GM19043 (cell line): Measurements from ENCODE around the gene NPY.
"Not testable (repeated sequence)": the region's sequence is repeated elsewhere in the genome, so short reads cannot be mapped to it uniquely, and the experiment has no call there.

ENCODE experiments used
- ATAC-seq: cut with Tn5 transposase; IDR thresholded peaks from one replicate; pipeline ENCODE4 v1.9.1; 2021; ENCODE audit warnings: low read depth; ENCODE audit not compliant: unreplicated experiment

The NPY gene

DNA sequence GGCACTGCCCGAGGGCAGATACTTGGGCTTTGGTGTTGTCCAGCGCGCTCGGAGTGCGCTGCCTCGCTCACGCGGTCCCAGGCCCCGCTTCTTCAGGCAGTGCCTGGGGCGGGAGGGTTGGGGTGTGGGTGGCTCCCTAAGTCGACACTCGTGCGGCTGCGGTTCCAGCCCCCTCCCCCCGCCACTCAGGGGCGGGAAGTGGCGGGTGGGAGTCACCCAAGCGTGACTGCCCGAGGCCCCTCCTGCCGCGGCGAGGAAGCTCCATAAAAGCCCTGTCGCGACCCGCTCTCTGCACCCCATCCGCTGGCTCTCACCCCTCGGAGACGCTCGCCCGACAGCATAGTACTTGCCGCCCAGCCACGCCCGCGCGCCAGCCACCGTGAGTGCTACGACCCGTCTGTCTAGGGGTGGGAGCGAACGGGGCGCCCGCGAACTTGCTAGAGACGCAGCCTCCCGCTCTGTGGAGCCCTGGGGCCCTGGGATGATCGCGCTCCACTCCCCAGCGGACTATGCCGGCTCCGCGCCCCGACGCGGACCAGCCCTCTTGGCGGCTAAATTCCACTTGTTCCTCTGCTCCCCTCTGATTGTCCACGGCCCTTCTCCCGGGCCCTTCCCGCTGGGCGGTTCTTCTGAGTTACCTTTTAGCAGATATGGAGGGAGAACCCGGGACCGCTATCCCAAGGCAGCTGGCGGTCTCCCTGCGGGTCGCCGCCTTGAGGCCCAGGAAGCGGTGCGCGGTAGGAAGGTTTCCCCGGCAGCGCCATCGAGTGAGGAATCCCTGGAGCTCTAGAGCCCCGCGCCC is at the start of gene NPY:
TSS of gene NPY (plus strand) at position 294 of the 802 bp plus-strand sequence. CDS start 1,051 bp downstream, outside the sequence.
- ATAC-seq = no peak

- no peak for ATAC-seq
Observed at GRCh38 chr7:24239260-24239659, 44.7 kb upstream of the NPY start.

GRCh38 chr7:24241206-24241605 is 42.8 kb upstream of the NPY start:
- no peak for ATAC-seq

DNA sequence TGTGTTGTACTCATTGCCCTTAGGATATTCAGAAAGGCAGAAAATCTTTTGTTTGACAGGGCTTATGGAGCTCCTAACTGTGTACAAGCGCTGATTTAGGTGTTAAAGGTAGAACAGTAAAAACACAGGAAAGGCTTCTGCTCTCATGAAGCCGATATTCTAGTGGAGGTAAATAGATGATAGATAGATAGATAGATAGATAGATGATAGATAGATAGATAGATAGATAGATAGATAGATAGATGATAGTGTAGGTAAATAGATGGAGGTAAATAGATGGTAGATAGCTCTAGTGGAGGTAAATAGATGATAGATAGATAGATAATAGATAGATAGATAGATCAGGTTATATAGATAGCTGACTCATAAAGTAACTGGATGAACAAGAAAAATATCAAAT is 39.4 kb upstream of the NPY start:
- ATAC-seq = no peak

DNA sequence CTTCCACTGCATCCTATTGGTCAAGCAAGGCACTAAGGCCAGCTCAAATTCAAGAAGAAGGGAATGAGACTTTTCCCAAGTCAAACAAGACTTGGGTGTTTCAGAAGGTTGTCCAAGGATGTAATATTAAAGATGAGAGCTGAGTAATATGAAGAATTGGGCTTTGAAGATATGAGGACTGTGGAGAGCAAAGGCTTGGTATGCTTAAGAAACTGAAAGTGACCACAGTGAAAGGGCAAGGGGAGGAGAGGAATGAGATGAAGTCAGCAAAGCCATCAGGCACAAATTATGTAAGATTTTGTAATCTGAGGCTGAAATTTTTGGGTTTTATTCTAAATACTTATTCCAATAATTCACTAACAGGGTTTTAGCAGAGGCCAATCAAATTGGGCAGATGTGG is 38.6 kb upstream of the NPY start:
- peak; percentile 80 for ATAC-seq

GRCh38 chr7:24249266-24249665 is 34.7 kb upstream of the NPY start:
- no peak for ATAC-seq

DNA sequence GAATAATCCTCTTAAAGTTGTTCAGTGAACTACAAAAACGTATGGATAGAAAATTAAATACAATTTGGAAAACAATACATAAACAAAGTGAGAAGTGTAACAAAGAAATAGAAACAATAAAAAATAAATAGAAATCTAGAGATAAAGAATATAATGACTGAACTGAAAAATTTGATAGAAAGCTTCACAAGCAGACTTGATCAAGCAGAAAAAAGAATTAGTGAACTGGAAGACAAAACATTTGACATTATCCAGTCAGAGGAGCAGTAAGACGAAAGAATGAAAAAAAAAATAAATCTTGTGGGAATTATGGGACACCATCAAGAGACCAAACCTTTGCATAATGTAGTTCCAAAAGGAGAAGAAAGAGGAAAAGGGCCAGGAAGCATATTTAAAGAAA is 32.4 kb upstream of the NPY start:
- no peak for ATAC-seq

- no peak for ATAC-seq
Observed at GRCh38 chr7:24255139-24255538, 28.9 kb upstream of the NPY start.

DNA sequence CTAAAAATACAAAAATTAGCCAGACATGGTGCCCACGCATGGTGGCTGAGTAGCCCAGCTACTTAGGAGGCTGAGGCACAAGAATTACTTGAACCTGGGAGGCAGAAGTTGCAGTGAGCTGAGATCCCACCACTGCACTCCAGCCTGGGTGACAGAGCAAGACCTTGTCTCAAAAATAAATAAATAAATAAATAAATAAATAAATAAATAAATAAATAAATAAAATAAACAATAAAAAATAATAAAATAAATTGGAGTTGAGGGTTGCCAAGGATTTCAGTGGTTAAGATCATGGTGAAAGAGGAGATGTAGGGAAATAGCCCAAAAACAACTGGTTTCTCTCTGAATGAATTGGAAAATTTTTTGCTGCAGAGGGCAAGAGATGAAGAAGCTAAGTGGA is 25.7 kb upstream of the NPY start:
- not testable (repeated sequence) for ATAC-seq

- no peak for ATAC-seq
Observed at GRCh38 chr7:24271938-24272337, 12.1 kb upstream of the NPY start.

DNA sequence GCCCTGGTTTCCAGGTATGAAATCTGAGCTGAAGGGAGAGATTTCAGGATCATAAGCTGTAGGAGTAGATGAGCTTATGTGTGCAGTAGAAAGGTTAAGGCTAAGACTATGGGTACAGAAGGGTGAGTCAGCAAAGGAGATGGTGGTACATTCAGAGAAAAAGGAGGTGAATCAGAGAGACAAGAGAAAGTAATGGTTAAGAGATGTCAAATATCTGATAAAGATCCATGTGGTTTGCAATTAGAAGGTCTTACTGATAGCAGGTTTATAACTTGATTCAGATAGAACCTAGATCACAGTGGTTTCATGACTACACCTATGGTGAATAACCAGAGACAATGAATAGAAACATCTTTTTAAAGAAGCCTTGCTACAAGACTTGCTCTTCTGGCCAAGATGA is 4.5 kb upstream of the NPY start:
- ATAC-seq = no peak

DNA sequence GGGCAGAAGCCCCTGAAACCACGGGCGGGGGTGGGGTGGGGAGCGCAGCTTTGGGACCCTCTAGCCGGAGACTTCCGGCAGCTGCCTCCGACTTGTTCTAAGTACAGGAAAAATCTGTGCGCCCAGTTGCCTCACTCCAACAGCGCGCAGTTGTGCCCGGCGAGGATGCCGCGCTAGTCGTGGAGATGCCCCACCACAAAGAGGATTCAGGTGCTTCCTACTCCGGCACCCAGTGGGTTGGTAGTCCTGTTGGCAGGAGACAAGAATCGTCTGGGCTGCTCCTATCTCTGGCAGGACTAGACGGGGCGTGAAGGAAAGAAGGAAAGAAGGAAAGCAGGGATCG is 465 bp upstream of the NPY start:
- no peak for ATAC-seq

GRCh38 chr7:24284699-24285506 is 913 bp downstream of the NPY start:
- ATAC-seq = no peak

- peak; percentile 97 for ATAC-seq
Observed at GRCh38 chr7:24290004-24290641, 6.1 kb downstream of the NPY start.

GRCh38 chr7:24291271-24291670 is 7.3 kb downstream of the NPY start:
- no peak for ATAC-seq

- ATAC-seq = no peak
Observed at GRCh38 chr7:24297362-24297761, 13.4 kb downstream of the NPY start.

DNA sequence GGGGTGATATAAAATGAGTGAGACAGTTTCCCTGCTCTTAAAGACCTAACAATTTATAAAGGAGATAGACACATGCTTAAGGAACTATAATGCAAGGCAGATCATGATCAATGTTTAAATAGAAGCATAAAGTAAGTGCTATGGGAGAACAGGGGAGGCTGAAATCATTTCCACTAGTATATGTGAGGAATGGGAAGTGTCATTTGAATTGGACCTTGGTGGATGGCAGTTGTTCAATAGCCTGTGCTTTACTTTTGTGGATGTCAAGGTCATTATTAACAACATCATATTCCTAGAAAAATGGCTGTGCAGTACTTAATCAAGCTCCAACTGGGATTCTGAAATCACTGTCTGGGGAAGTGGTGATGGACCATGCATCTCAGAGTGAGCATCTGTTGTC is 14.7 kb downstream of the NPY start:
- no peak for ATAC-seq

DNA sequence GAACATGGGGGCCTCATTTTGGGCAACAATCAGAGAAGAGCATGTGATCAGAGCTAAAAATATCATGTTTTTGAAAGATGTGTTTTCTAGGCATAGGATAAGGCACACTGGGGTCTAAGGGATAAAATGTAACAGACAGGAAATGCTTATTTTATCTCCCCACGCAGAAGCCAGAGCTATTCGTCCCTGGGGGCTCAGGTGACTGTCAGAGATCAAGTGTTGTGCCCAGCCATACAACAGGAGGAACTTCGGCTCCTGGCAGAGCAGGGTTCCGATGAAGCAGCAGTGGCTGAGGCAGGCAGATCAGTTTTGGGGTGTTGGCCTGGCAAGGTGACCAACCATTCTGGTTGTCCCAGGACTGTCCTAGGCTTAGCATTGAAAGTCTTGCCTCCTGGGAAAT is 15.2 kb downstream of the NPY start:
- no peak for ATAC-seq

GRCh38 chr7:24301703-24302102 is 17.7 kb downstream of the NPY start:
- ATAC-seq = no peak

DNA sequence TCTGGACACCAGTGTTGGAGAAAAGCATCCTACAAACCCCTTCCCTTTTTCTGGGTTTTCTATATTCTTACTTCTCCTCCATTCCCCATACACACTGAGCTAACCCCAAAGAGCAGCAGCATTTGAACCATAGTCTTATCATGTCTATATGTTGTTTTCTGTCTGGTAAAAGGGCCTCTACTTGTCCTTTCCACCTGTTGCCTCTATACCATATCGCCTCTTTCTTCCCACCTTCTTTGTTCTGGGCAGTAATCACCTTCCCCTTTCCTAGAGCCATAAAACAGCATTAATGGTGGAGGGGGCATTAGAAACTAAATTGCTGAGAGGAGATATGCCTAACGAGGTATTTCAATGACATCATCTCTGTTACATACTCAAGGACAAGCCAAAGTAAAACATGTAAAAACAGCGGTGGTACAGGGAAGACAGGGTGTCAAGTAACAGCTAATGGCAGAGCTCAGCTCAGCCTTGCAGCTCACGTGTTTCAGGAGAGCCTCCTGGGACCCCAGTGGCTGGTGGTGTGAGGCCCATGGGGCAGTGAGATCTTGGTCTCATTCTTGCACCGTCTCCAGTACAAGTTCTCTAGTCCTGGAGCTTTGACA is 20.6 kb downstream of the NPY start:
- ATAC-seq = no peak

- no peak for ATAC-seq
Observed at GRCh38 chr7:24307326-24307725, 23.3 kb downstream of the NPY start.
